Measurements from ENCODE around the gene TSEN15.

- TF ChIP-seq USF2 (IDR thresholded peaks at IDR 0.05) (no peak), CTCF (IDR thresholded peaks at IDR 0.05) (no peak), POLR2AphosphoS2 (conservative IDR thresholded peaks at IDR 0.05; ENCODE audit: low read length) (no peak), HOXB13 (CRISPR knock-in tag; IDR thresholded peaks at IDR 0.05; ENCODE audit: low read depth) (no peak), PHF8 (IDR thresholded peaks at IDR 0.05; ENCODE audit: borderline replicate concordance, low read depth) (no peak), CEBPB (IDR thresholded peaks at IDR 0.05) (no peak), BHLHE40 (IDR thresholded peaks at IDR 0.05; ENCODE audit: low read depth, low read length) (no peak), NFE2L2 (conservative IDR thresholded peaks at IDR 0.05; ENCODE audit: low read length) (no peak), MAX (IDR thresholded peaks at IDR 0.05) (no peak), EHMT2 (IDR thresholded peaks at IDR 0.05; ENCODE audit: low read depth) (no peak), REST (IDR thresholded peaks at IDR 0.05) (no peak), POLR2A (IDR thresholded peaks at IDR 0.05; ENCODE audit: low read length) (no peak)
- TF ChIP-seq, protein P1, sequence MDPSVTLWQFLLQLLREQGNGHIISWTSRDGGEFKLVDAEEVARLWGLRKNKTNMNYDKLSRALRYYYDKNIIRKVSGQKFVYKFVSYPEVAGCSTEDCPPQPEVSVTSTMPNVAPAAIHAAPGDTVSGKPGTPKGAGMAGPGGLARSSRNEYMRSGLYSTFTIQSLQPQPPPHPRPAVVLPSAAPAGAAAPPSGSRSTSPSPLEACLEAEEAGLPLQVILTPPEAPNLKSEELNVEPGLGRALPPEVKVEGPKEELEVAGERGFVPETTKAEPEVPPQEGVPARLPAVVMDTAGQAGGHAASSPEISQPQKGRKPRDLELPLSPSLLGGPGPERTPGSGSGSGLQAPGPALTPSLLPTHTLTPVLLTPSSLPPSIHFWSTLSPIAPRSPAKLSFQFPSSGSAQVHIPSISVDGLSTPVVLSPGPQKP (IDR thresholded peaks at IDR 0.05; ENCODE audit: low read depth, low read length): no peak
These were observed 14.0 kb downstream of the TSEN15 start for GRCh38 chr1:184065559-184065958.
